Activated B cell treated with CpG ODN at 0.5 μM for 24 hours (primary cell): ENCODE data around the gene SMC4. TPM values are rescaled to one million over a fixed set of nuclear protein-coding genes. Genes with fewer than 3 reads are reported as not detected.
"Not testable (repeated sequence)": the region's sequence is repeated elsewhere in the genome, so short reads cannot be mapped to it uniquely, and the experiment has no call there.

Source experiments
- ATAC-seq: fragments of 200-7000 bp; cut with Tn5 transposase; one replicate; pipeline ENCODE4 v1.10.0; 2021; ENCODE audit warnings: low read depth, mild to moderate bottlenecking, moderate library complexity
- CTCF ChIA-PET: fragments of 350-600 bp; sonication (Branson Sonifier 250); formaldehyde crosslinking; loops from one replicate; lab custom pipeline; 2021; ENCODE audit warnings: antibody characterized with exemption; lab: Charles Lee
- POLR2A ChIA-PET: fragments of 350-600 bp; sonication (Branson Sonifier 250); formaldehyde crosslinking; loops from one replicate; lab custom pipeline; 2021; ENCODE audit warnings: antibody characterized with exemption; lab: Charles Lee
- DNase-seq: peaks from one replicate; pipeline ENCODE4 v3.0.0; 2022
- H3K27ac Mint-ChIP-seq: one replicate; pipeline ENCODE4 v1.8.0; 2020; ENCODE audit warnings: mixed read lengths
- H3K27me3 Mint-ChIP-seq: one replicate; pipeline ENCODE4 v1.8.0; 2021; ENCODE audit warnings: mixed read lengths
- H3K36me3 Mint-ChIP-seq: one replicate; pipeline ENCODE4 v1.8.0; 2021; ENCODE audit warnings: low read depth, mixed read lengths
- H3K4me1 Mint-ChIP-seq: one replicate; pipeline ENCODE4 v1.8.0; 2021; ENCODE audit warnings: mixed read lengths
- H3K4me3 Mint-ChIP-seq: one replicate; pipeline ENCODE4 v1.8.0; 2020; ENCODE audit warnings: mild to moderate bottlenecking, mixed read lengths
- H3K9me3 Mint-ChIP-seq: one replicate; pipeline ENCODE4 v1.8.0; 2020; ENCODE audit warnings: mixed read lengths
- CTCF ChIP-seq: fragments of 200-600 bp; IDR thresholded peaks from one replicate; pipeline ENCODE4 v1.8.0; 2022; ENCODE audit warnings: antibody characterized with exemption, mild to moderate bottlenecking
- intact Hi-C: fragments of 100-400 bp; cut with micrococcal nuclease; formaldehyde crosslinking; loops from one replicate; pipeline ENCODE4 v1.15.1; 2024
- total RNA-seq: library from RNA; stranded (reverse); gene quantifications from 2 replicates; pipeline ENCODE4 v1.2.3, GENCODE V29; 2022

Gene SMC4
- total RNA-seq, 1 donor from 2014 or later, result 40.4 TPM

DNA sequence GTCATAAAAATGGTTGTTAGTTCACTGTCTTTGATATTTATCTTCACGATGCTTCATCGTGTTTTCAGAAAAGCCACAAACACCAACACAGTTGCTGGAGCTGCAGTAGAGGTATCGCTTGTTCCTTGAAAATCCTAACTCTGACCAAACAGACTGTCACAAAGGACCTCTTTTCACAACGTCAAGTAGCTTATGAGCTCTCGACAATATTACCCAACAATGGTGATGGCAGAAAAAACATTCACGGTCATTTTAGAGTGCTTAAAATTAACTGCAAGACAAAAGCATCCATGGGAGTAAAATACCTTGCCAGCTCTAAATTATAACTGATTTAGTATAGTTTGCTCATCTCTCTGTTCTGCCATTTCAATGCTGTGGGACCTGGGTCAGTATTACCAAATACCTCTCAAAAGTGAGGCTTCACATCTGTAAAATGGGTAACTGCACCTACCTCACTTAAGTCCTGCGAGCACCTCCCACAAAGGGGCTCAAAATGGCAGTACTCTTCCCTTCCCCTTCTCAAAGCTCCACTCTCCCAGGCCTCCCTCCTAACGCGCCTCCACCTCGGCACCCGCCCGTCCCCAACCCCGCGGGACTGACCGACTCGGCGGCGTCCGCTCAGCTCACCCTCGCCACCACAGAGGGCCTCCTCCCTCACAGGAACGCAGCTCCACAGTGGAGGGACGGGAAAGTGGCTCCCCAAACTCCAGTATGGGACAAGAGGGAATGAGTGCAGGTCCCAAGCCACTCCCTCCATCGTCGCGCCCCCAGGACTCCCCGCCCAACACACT, 49.6 kb downstream of the SMC4 start:
- ATAC-seq (peak; percentile 38), DNase-seq (no peak)
- Mint-ChIP-seq H3K4me3 (peak overlapping the region; percentile 94), H3K27ac (peak overlapping the region; percentile 90), H3K27me3 (no peaks in the 10 kb centered on the region), H3K4me1 (peaks cover 35% of the 10 kb centered on the region), H3K36me3 (peaks cover 19% of the 10 kb centered on the region), H3K9me3 (no peaks in the 10 kb centered on the region)
- CTCF ChIA-PET, result interaction anchor here (0.7 to 1.4 kb wide), 4 partner anchors 9 to 52 kb away, joined by 3 read pairs; partner anchors contain the start of gene SMC4
- no peak for TF ChIP-seq CTCF
- intact Hi-C loops, result loop anchor here (1.0 to 5.0 kb wide), 8 partner anchors 10 to 771 kb away; partner anchors contain the start of genes IFT80, IL12A, KPNA4 and SMC4
- POLR2A ChIA-PET, result interaction anchor here (0.7 to 1.7 kb wide), 10 partner anchors 11 to 1647 kb away, joined by 3 to 16 read pairs (median 5); partner anchors contain the start of genes IFT80, KPNA4, MFSD1 and NMD3

DNA sequence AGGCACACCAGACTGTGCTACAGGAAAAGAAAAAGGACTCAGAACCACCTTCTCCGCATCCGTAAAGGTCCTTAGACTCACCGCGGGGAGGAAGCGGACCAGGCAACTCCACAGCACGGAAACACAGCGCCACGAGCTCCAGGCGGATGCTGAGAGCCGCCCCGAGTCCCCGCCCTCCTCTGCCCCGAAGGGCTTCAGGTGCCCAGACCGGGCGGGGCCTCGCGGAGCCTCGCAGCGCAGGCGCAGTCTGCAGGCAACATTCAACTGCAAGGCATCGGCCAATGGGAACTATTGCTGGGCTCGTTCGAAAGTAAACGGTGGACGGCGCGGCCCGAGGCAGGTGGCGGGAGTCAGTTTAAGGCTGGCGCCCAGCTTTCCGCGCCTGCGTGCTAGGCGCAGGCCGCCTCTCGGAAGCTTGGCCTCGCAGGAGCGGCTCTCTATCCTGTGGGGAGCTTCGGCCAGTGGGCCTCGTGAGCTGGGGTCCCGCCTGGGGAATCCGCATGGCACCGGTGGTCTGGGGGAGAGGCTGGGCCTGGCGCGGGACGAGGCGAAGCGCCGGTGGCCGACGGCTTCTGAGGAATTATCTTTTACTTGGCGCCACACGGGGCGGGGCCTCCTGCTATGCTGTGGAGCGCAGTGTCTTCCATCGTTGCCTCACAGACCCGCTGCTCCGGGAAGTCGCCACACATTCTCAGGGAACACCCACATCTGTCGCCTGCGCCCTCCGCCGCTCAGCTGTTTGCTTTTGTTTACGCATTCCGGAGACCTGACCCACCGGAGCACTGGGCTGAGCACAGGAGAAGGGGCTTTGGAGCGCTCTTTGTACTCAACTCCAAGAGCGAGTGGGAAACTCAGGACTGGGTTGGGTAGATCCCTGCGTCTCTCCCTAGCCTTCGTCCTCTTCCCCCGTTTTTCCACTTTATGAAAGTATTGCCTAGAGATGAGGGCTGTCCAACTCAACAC, 50.5 kb downstream of the SMC4 start, which contains the start of gene TRIM59:
TRIM59 (minus strand) TSS at position 151 of the 963 bp plus-strand sequence. CDS start 10,603 bp downstream, outside the sequence.
- peaks cover 14% of the 10 kb centered on the region for H3K36me3 Mint-ChIP-seq
- CTCF ChIA-PET, result interaction anchor here (0.7 to 1.4 kb wide), 4 partner anchors 10 to 53 kb away, joined by 3 read pairs; partner anchors contain the start of gene SMC4
- POLR2A ChIA-PET, result interaction anchor here (0.6 to 1.7 kb wide), 11 partner anchors 10 to 1648 kb away, joined by 3 to 16 read pairs (median 5); partner anchors contain the start of genes IFT80, KPNA4, MFSD1 and NMD3
- DNase-seq, result peak; percentile 92
- peak within 1 kb of the TSS; percentile 94 for H3K4me3 Mint-ChIP-seq
- peak; percentile 96 for ATAC-seq
- H3K27ac Mint-ChIP-seq, result peak within 1 kb of the TSS; percentile 90
- H3K9me3 Mint-ChIP-seq, result no peaks in the 10 kb centered on the region
- peaks cover 33% of the 10 kb centered on the region for H3K4me1 Mint-ChIP-seq
- H3K27me3 Mint-ChIP-seq, result no peaks in the 10 kb centered on the region
- intact Hi-C loops, result loop anchor here (1.0 to 5.0 kb wide), 9 partner anchors 11 to 770 kb away; partner anchors contain the start of genes IFT80, IL12A, KPNA4 and SMC4
- TF ChIP-seq CTCF, result no peak

GRCh38 chr3:160450846-160451245, 51.4 kb downstream of the SMC4 start:
- ChIA-PET CTCF (no interaction called here), POLR2A (interaction anchor here (0.8 to 1.4 kb wide), 2 partner anchors 51 to 118 kb away, joined by 4 to 6 read pairs; no protein-coding TSS in a partner anchor)
- no peaks in the 10 kb centered on the region for H3K9me3 Mint-ChIP-seq
- DNase-seq (no peak), ATAC-seq (no peak)
- no peaks in the 10 kb centered on the region for H3K27me3 Mint-ChIP-seq
- intact Hi-C loops, result loop anchor here (1.0 kb wide), 1 partner anchor 304 kb away; no protein-coding TSS in a partner anchor
- peaks cover 30% of the 10 kb centered on the region for H3K4me1 Mint-ChIP-seq
- no peak for TF ChIP-seq CTCF
- peaks cover 12% of the 10 kb centered on the region for H3K36me3 Mint-ChIP-seq
- peak overlapping the region; percentile 94 for H3K4me3 Mint-ChIP-seq
- H3K27ac Mint-ChIP-seq, result peak overlapping the region; percentile 68

DNA sequence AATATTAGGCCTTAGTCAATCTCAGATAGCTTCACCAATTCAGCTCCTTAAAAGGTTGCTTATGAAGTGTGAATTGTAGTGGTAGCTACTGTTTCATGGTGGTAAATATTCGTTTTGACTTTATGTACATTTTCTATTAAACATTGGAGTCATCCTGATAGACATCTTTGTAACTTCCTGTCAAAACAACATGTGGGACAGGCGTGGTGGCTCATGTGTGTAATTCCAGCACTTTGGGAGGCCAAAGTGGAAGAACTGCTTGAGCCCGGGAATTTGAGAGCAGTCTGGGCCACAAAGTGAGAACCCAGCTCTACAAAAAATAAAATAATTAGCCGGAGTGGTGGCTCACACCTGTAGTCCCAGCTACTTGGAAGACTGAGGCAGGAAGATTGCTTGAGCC, 52.2 kb downstream of the SMC4 start:
- H3K9me3 Mint-ChIP-seq, result no peaks in the 10 kb centered on the region
- ATAC-seq (no peak), DNase-seq (no peak)
- ChIA-PET CTCF (no interaction called here), POLR2A (interaction anchor here (0.5 to 1.4 kb wide), 4 partner anchors 52 to 117 kb away, joined by 3 to 6 read pairs (median 4); no protein-coding TSS in a partner anchor)
- H3K4me1 Mint-ChIP-seq, result peaks cover 28% of the 10 kb centered on the region
- TF ChIP-seq CTCF, result no peak
- intact Hi-C loops, result no loop called here
- H3K4me3 Mint-ChIP-seq, result no peak overlapping the region
- H3K27me3 Mint-ChIP-seq, result no peaks in the 10 kb centered on the region
- H3K27ac Mint-ChIP-seq, result no peak overlapping the region
- peaks cover 8% of the 10 kb centered on the region for H3K36me3 Mint-ChIP-seq

DNA sequence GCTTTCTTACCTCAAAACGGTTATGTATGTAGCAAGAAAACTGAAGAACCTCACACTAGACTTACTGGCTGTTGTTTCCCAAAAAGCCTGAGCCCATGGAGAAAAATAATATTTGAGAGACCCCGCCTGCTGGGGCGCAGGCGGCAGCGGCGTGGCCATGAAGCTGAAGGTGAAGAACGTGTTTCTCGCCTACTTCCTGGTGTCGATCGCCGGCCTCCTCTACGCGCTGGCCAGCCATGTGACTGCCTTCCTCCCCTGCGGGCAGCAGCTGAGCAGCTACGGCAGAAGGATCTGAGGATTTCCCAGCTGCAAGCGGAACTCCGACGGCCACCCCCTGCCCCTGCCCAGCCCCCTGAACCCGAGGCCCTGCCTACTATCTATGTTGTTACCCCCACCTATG, 52.8 kb downstream of the SMC4 start:
- H3K27me3 Mint-ChIP-seq, H3K9me3 Mint-ChIP-seq, intact Hi-C loops, H3K36me3 Mint-ChIP-seq, H3K4me3 Mint-ChIP-seq, CTCF ChIA-PET, DNase-seq, H3K27ac Mint-ChIP-seq, ATAC-seq: not testable (repeated sequence)
- H3K4me1 Mint-ChIP-seq, result peaks cover 25% of the 10 kb centered on the region
- POLR2A ChIA-PET, result interaction anchor here (0.5 to 0.6 kb wide), 2 partner anchors 53 to 78 kb away, joined by 3 to 5 read pairs; no protein-coding TSS in a partner anchor
